NCI-H1436 treated with DMSO at 0.1 percent for 48 hours (cell line): ENCODE data around the gene MRM1.
"Not testable (repeated sequence)": the region's sequence is repeated elsewhere in the genome, so short reads cannot be mapped to it uniquely, and the experiment has no call there.

Experiments
- DNase-seq: peaks from one replicate; lab custom pipeline; 2025; lab: John Stamatoyannopoulos, UW

MRM1 gene

GRCh38 chr17:36600936-36601302 is 464 bp upstream of the MRM1 start:
- DNase-seq: no peak

DNA sequence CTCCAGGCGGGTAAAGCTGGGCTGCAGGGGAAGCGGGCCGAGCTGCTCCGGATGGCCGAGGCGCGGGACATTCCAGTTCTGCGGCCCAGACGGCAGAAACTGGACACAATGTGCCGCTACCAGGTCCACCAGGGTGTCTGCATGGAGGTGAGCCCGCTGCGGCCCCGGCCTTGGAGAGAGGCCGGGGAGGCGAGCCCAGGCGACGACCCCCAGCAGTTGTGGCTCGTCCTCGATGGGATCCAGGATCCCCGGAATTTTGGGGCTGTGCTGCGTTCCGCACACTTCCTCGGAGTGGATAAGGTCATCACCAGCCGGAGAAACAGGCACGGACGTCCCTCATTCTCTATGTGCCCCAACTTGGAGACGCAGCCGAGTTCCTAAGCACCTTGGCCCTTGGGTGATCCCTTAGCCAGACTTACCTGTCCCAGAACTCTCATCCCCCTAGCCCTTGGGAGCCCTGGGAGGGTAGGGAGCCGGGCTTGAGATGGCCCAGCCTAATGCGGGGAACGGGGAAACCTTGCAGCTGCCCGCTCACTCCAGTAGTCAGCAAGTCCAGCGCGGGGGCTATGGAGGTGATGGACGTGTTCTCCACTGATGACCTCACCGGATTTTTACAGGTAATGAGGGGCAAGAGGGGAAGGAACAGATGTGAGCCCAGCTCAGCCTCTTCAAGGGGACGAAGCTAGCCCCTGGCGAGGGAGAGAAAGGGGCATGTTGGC is 806 bp downstream of the MRM1 start:
- DNase-seq: no peak

DNA sequence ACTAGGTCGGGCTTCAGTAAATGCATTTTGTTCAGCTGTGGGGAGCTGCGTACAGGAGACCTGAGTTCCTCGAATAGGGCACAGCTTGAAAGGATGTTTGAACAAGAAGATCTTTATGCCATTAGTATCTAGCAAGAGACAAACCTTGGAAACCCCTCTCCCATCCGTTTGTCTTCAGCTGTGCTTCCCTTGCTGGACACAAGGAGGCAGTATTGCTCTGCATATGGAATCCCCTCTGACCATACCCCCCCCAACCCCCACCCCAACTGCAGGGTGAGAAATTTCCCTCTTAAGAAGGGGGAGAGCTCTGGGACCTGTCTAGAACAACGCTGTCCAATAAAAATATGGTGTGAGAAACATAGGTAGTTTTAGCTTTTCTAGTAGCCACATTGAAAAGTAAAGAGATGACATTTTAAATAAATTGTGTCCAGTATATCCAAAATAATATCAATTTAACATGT is 1.6 kb downstream of the MRM1 start:
- no peak for DNase-seq

- not testable (repeated sequence) for DNase-seq
These were observed 3.6 kb downstream of the MRM1 start for GRCh38 chr17:36605028-36605427.

DNA sequence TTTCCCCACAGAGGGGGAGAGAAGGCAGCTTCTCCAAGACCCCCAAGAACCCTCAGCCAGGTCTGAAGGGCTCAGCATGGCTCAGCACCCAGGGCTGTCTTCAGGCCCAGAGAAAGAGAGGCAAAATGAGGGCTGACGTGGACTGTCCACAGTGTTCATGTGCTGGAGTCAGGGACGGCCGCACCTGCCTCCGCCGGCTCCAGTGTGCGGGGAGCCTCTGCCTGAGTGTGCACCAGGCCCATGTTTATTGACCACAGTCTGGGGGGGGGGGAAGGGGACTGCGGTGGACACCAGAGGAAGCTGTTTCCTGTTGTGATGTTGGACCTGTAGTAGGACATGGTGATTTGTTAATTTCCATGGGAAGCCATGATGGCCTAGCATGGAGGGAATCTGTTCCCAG is 6.9 kb downstream of the MRM1 start:
- no peak for DNase-seq

- DNase-seq: peak; percentile 51
These were observed 7.6 kb downstream of the MRM1 start for GRCh38 chr17:36608794-36609497.

GRCh38 chr17:36609498-36609862 is 8.1 kb downstream of the MRM1 start:
- no peak for DNase-seq

DNA sequence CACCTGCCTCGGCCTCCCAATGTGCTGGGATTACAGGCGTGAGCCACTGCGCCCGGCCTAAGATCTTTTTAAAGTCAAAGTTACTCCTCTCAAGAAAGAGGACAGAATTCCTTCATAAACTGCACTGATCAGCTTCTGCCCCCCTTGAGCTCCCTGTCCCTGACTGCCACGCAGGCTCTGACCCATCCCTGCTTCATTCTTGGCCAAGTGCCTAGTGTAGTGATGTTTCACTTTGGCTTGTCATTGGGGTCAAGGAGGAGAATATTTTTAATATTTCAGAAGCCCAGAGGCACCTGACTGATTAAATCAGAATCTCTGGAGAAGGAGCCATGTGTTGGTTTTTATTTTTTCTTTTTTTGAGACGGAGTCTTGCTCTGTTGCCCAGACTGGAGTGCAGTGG is 9.1 kb downstream of the MRM1 start:
- DNase-seq: no peak

GRCh38 chr17:36611345-36612072 is 10.1 kb downstream of the MRM1 start:
- DNase-seq: no peak

- DNase-seq: no peak
These were observed 10.9 kb downstream of the MRM1 start for GRCh38 chr17:36612323-36612722.

- DNase-seq: no peak
These were observed 11.8 kb downstream of the MRM1 start for GRCh38 chr17:36613155-36613554.

GRCh38 chr17:36614081-36614480 is 12.7 kb downstream of the MRM1 start:
- no peak for DNase-seq

DNA sequence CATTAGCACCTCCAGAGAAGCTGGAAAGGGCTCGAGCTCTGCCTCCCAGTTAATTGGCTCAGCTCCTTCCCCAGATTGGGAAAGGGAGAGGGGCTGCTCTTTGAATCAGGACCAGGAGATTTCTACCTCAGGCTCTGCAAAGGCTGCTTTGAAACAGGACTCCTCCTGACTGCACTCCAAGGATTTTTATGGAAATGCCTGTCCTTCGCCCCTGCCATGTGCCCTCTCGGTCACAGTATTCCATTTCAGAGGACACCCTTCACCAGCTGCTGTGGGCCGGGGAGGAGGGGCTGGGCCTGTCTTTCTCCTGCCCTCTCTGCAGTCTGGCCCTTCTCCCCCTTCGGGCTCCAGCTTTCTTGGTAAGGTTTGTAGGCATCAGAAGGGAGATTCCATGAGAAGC is 13.6 kb downstream of the MRM1 start:
- no peak for DNase-seq

DNA sequence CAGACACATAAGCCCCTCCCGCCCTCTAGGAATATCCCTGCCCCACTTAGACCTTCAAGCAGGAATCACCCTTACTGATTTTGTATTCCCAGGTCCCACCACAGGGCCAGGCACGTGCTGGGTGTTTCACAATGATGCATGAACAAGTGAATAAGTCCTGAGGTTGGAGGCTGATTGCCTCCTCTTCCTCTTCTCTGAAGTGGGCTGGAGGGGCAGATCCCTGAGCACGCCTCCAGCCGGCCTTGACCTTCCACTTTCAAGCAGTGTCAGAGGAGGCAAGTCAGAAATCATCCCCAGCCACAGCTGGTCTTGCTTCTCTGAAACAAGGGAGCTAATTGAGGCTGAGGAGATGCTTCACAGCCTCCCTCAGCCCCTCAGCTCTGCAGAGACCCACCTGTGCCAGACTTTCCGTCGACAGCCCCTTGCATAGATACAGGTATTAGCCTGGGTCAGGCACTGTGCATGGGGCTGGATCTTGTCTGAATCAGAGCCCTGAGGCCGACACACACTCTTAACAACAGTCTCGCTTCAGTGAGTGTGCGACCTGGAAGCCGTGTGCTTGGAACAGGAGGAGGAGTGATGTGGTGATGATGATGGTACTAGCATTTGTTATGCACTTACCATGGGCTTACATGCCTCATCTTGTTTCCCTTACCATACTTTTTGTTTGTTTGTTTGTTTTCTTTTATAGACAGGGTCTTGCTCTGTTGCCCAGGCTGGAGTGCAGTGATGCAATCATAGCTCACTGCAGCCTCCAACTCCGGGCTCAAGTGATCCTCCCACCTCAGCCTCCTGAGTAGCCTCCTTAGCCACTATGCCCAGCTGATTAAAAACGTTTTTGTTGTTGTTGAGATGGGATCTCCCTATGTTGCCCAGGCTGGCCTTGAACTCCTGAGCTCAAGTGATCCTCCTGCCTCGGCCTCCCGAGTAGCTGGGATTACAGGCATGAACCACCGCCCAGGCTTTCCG is 15.0 kb downstream of the MRM1 start:
- no peak for DNase-seq

DNA sequence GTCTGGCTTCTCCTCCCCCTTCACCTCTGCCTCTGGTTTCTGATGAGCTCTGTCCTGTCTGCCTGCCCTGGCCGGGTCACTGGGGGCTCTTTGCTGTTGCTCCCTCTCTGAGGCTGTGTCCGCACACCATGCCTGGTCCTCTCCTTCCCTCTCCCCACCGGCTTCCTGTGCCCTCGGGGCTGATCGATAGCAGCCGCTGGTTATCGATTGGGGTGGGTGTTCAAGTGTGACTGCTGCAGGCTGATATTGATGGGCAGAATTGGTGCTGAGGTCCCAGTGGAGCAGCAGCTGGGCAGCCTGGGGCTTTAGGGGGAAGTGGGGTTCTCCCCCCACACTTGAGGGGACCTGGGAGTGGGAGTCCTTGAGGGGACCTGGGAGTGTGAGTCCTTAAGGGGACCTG is 16.4 kb downstream of the MRM1 start:
- no peak for DNase-seq

- DNase-seq: no peak
These were observed 21.9 kb downstream of the MRM1 start for GRCh38 chr17:36623281-36623680.

DNA sequence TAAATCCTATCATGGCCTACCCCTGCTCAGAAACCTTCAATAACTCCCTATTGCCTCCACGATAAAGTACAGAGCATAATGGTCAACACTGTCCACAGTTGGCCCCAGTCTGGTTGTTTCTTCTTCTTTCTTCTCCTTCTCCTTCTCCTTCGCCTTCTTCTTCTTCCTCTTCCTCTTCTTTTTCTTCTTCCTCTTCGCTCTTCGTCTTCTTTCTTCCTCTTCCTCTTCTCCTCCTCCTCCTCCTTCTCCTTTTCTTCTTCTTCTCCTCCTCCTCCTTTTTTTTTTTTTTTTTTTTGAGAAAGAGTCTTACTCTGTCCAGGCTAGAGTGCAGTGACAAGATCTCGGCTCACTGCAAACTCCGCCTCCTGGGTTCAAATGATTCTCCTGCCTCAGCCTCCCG is 23.8 kb downstream of the MRM1 start:
- no peak for DNase-seq

DNA sequence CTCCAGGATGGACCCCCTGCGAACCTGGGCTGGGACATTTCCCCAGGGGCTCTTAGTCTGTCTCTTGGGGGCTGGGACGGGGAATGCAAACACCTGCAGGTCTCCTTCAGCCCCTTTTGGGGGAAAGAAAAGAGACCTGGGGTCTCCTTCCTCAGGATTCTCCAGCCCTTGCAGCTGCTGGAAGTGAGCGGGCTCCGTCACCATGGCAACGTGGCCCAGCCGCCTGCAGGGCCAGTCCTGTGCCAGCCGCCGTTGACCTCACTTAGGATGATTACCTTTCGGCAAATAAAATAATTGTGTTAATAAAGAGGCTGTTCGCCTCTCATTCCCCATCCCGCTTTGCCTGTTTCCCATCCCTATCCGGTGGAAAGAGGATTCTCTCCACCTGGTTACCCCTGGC is 25.7 kb downstream of the MRM1 start:
- no peak for DNase-seq

GRCh38 chr17:36628576-36628975 is 27.2 kb downstream of the MRM1 start:
- no peak for DNase-seq

DNA sequence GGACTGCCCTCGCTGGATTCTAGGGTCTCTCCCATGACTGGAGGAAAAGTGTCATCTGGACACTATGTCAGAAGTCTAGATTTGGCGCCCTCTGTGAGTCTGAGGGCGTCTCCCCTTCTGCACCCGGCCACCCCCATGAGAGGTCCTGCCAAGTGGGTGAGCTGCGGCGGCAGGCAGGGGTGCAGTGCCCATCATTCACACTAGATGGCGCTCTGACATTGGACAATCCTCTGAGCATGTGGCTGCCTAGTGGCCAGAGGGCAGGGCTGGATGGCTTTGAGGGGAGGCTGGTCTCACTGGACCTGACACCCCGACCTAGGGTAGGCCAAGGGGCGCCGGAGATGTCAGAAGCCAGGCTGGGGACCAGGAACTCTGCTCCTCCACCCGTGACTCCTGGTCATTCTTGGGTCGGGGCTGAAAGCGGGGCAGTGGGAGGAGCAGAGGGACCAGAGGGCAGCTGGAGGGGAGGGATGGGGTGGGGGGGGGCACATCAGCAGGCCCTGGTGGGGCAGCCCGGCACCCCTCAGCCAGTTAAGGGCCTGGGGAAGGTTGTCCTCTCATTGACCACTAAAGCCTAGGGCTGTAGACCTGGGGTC is 28.0 kb downstream of the MRM1 start:
- peak; percentile 68 for DNase-seq

GRCh38 chr17:36629970-36630502 is 28.7 kb downstream of the MRM1 start:
- no peak for DNase-seq
